Epithelial cell of esophagus (primary cell): ENCODE results near the gene STAT5B.
"Not testable (repeated sequence)": the region's sequence is repeated elsewhere in the genome, so short reads cannot be mapped to it uniquely, and the experiment has no call there.

Source experiments
- DNase-seq: peaks from one replicate; pipeline ENCODE4 v3.0.0; 2010; ENCODE audit warnings: low read depth
- H3K4me3 ChIP-seq: 2 replicates; pipeline ENCODE4 v1.5.1; 2011; ENCODE audit warnings: mild to moderate bottlenecking, low read length, control low read depth
- CTCF ChIP-seq: IDR thresholded peaks from 2 replicates; pipeline ENCODE4 v1.5.1; 2011; ENCODE audit warnings: low read depth, mild to moderate bottlenecking, low read length, control low read depth, inconsistent platforms; ENCODE audit not compliant: insufficient read depth; ENCODE audit errors: missing control alignments

The STAT5B gene

GRCh38 chr17:42306385-42306667 lies 30.1 kb upstream of the STAT5B start:
- TF ChIP-seq CTCF, result no peak
- no peak overlapping the region for H3K4me3 ChIP-seq
- DNase-seq, result no peak

GRCh38 chr17:42305543-42306384 lies 29.6 kb upstream of the STAT5B start:
- no peak overlapping the region for H3K4me3 ChIP-seq
- no peak for TF ChIP-seq CTCF
- DNase-seq, result no peak

- DNase-seq, H3K4me3 ChIP-seq: not testable (repeated sequence)
Measured at GRCh38 chr17:42305031-42305330, 28.8 kb upstream of the STAT5B start.

GRCh38 chr17:42304187-42305030 lies 28.2 kb upstream of the STAT5B start:
- no peak overlapping the region for H3K4me3 ChIP-seq
- TF ChIP-seq CTCF, result no peak
- no peak for DNase-seq

GRCh38 chr17:42303694-42304093 lies 27.5 kb upstream of the STAT5B start:
- H3K4me3 ChIP-seq, result no peak overlapping the region
- no peak for TF ChIP-seq CTCF
- DNase-seq, result no peak

GRCh38 chr17:42301022-42301421 lies 24.8 kb upstream of the STAT5B start:
- no peak overlapping the region for H3K4me3 ChIP-seq
- DNase-seq, result no peak
- no peak for TF ChIP-seq CTCF

- H3K4me3 ChIP-seq, DNase-seq: not testable (repeated sequence)
Measured at GRCh38 chr17:42299913-42300312, 23.7 kb upstream of the STAT5B start.

GRCh38 chr17:42299361-42299760 lies 23.2 kb upstream of the STAT5B start:
- DNase-seq, H3K4me3 ChIP-seq: not testable (repeated sequence)

GRCh38 chr17:42297775-42298174 lies 21.6 kb upstream of the STAT5B start:
- H3K4me3 ChIP-seq, DNase-seq: not testable (repeated sequence)
